Upper lobe of left lung (tissue), 4 donors: ENCODE measurements around the gene IGSF10.

Experiments
- POLR2A ChIP-seq, 4 donors: fragments of 450-650 bp; IDR thresholded peaks; one replicate each; pipeline ENCODE4 v1.5.1; 2016 to 2017; ENCODE audit warnings: antibody characterized with exemption in 4 of 4, mild to moderate bottlenecking in 2 of 4
- TF ChIP-seq, protein P1 (sequence below), 6 experiments: fragments of 450-650 bp in 4 of 6; fragments of 200-600 bp in 2 of 6; sonication (generic) in 2 of 6; IDR thresholded peaks; one replicate each; pipeline ENCODE4 v1.5.1; 2016 to 2019; ENCODE audit warnings: antibody characterized with exemption in 6 of 6

DNA sequence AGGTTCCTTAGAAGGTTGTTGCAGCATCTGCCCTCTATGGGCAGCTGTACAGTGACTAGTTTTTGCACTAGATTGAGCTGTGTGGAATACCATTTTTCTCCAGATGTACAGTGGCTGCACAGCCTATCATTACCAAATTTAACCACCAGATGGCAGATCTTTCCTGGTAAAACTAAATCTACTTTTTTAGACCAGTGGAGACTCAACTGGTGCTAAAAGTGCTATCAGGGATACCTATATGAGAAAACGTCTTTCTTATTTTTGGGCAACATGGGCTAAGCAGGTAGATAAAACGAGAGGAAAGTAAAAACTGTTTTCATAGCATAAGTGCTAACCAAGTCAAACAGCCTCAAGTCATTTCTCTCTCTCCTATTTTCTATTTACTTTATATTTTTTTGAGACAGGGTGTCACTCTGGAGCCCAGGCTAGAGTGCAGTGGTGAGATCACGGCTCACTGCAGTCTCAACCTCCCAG lies 21.2 kb downstream of the IGSF10 start:
- no peak for TF ChIP-seq POLR2A (IDR thresholded peaks at IDR 0.05)
- TF ChIP-seq, protein P1, sequence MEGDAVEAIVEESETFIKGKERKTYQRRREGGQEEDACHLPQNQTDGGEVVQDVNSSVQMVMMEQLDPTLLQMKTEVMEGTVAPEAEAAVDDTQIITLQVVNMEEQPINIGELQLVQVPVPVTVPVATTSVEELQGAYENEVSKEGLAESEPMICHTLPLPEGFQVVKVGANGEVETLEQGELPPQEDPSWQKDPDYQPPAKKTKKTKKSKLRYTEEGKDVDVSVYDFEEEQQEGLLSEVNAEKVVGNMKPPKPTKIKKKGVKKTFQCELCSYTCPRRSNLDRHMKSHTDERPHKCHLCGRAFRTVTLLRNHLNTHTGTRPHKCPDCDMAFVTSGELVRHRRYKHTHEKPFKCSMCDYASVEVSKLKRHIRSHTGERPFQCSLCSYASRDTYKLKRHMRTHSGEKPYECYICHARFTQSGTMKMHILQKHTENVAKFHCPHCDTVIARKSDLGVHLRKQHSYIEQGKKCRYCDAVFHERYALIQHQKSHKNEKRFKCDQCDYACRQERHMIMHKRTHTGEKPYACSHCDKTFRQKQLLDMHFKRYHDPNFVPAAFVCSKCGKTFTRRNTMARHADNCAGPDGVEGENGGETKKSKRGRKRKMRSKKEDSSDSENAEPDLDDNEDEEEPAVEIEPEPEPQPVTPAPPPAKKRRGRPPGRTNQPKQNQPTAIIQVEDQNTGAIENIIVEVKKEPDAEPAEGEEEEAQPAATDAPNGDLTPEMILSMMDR (IDR thresholded peaks at IDR 0.05): peak; percentile 68 to 86 (median 78)
